ENCODE results near the gene PDE4D.

PDE4D gene

DNA sequence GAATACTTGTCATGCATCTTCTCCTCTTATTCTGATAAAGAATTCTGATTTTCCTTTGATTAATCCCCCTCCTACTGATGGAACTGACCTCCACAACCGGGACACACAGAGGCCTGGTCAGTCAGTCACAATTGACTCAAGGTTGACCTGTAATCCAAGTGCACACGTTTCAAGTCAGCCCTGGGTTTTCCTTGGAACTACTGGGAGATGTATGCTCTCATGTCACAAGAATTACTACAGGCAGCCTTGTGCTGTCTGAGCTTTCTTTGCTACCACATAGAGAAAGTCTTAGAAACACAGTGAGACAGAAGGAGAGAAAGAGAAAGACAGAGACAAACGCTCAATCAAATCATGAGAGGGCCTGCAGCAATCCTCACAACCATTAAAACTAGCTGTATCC is 345.8 kb downstream of the PDE4D start:
- H4K20me1 ChIP-seq (ENCODE audit: insufficient read depth, low read length), result no peaks in the 10 kb centered on the region
- no peaks in the 10 kb centered on the region for H3K9me3 ChIP-seq (replicated peaks; ENCODE audit: insufficient read depth, low read length)
- TF ChIP-seq, protein P1, sequence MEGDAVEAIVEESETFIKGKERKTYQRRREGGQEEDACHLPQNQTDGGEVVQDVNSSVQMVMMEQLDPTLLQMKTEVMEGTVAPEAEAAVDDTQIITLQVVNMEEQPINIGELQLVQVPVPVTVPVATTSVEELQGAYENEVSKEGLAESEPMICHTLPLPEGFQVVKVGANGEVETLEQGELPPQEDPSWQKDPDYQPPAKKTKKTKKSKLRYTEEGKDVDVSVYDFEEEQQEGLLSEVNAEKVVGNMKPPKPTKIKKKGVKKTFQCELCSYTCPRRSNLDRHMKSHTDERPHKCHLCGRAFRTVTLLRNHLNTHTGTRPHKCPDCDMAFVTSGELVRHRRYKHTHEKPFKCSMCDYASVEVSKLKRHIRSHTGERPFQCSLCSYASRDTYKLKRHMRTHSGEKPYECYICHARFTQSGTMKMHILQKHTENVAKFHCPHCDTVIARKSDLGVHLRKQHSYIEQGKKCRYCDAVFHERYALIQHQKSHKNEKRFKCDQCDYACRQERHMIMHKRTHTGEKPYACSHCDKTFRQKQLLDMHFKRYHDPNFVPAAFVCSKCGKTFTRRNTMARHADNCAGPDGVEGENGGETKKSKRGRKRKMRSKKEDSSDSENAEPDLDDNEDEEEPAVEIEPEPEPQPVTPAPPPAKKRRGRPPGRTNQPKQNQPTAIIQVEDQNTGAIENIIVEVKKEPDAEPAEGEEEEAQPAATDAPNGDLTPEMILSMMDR (IDR thresholded peaks at IDR 0.05; ENCODE audit: low read length), result no peak
- TF ChIP-seq EZH2 (optimal IDR thresholded peaks at IDR 0.05; ENCODE audit: low read depth, low read length) (no peak), EZH2phosphoT487 (IDR thresholded peaks at IDR 0.05; ENCODE audit: low read length) (no peak)
- H3K36me3 ChIP-seq (replicated peaks; ENCODE audit: insufficient read depth, low read length), result no peaks in the 10 kb centered on the region
- no peaks in the 10 kb centered on the region for H3K4me1 ChIP-seq (ENCODE audit: low read length)
- no peak overlapping the region for H2AFZ ChIP-seq (ENCODE audit: low read length)
- no peaks in the 10 kb centered on the region for H3F3A ChIP-seq (ENCODE audit: insufficient read depth, low read length)
- H3K4me3 ChIP-seq (ENCODE audit: low read length), result no peak overlapping the region
- H3K4me2 ChIP-seq (ENCODE audit: low read depth, low read length), result no peak overlapping the region
- no peaks in the 10 kb centered on the region for H3K9me2 ChIP-seq (replicated peaks; ENCODE audit: insufficient read depth, low read length)
- no peak overlapping the region for H3K27ac ChIP-seq (ENCODE audit: low read length)
- H3K9ac ChIP-seq (ENCODE audit: low read length), result no peak overlapping the region
- H3K27me3 ChIP-seq (replicated peaks; ENCODE audit: insufficient read depth, low read length), result no peaks in the 10 kb centered on the region
- H3K79me2 ChIP-seq (ENCODE audit: low read length), result no peaks in the 10 kb centered on the region
- no peak for DNase-seq

DNA sequence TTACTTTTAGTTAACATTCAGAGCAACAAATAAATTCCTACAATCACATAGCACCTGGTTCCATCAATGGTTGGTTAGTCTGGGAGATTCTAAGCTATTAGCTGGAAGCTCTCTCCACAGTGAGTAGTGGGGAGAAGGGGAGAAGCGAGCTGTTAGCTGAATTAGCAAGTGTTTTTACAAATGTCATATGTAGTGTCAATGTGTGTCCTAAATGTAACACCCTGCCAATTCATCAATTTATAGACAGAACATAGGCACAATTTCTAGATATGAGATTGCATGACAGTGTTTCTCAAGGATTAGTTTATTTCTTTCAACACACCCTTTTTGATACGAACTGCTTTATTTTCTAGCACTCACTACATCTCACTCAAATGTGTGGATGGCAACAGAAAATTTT is 349.0 kb downstream of the PDE4D start:
- Histone ChIP-seq H3K4me1 (ENCODE audit: low read length) (no peaks in the 10 kb centered on the region), H3K36me3 (replicated peaks; ENCODE audit: insufficient read depth, low read length) (no peaks in the 10 kb centered on the region), H3K4me3 (ENCODE audit: low read length) (no peak overlapping the region), H3K79me2 (ENCODE audit: low read length) (no peaks in the 10 kb centered on the region), H4K20me1 (ENCODE audit: insufficient read depth, low read length) (no peaks in the 10 kb centered on the region), H3K4me2 (ENCODE audit: low read depth, low read length) (no peak overlapping the region), H3K9ac (ENCODE audit: low read length) (no peak overlapping the region), H3F3A (ENCODE audit: insufficient read depth, low read length) (no peaks in the 10 kb centered on the region), H3K27me3 (replicated peaks; ENCODE audit: insufficient read depth, low read length) (no peaks in the 10 kb centered on the region), H2AFZ (ENCODE audit: low read length) (no peak overlapping the region), H3K9me3 (replicated peaks; ENCODE audit: insufficient read depth, low read length) (no peaks in the 10 kb centered on the region), H3K27ac (ENCODE audit: low read length) (no peak overlapping the region), H3K9me2 (replicated peaks; ENCODE audit: insufficient read depth, low read length) (no peaks in the 10 kb centered on the region)
- DNase-seq, result no peak
- TF ChIP-seq EZH2 (optimal IDR thresholded peaks at IDR 0.05; ENCODE audit: low read depth, low read length) (no peak), EZH2phosphoT487 (IDR thresholded peaks at IDR 0.05; ENCODE audit: low read length) (no peak)
- TF ChIP-seq, protein P1 (IDR thresholded peaks at IDR 0.05; ENCODE audit: low read length), result no peak

DNA sequence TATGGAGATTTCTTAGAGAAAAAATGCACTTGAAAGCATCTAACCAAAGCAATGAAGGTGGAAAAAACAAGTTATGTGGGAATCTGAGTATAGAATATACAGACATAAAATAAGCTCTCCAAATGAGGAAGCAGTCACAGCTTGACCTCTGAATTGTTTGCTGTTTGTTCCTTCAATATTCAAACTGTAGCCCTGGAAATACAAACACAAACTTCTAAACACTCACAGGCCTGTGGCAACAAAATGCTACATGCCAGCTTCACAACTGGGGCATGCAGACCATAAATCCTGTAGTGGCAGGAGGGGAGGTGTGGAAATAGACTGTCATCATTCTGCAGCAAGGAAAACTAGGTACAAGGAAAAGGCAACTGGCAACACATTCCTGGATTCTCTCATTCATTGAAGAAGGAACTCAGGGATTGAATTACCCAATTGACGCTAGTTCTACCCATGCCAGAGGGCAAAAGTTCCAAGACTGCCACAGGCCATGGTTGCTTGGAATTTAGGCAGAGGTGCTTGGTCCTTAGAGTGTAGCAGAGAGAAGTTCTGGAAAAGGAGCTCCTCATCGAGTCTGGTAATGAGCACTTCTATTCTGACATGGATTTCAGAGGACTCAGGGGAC is 349.6 kb downstream of the PDE4D start:
- no peaks in the 10 kb centered on the region for H3K27me3 ChIP-seq (replicated peaks; ENCODE audit: insufficient read depth, low read length)
- no peak overlapping the region for H3K4me3 ChIP-seq (ENCODE audit: low read length)
- DNase-seq, result no peak
- no peaks in the 10 kb centered on the region for H4K20me1 ChIP-seq (ENCODE audit: insufficient read depth, low read length)
- no peaks in the 10 kb centered on the region for H3K36me3 ChIP-seq (replicated peaks; ENCODE audit: insufficient read depth, low read length)
- H2AFZ ChIP-seq (ENCODE audit: low read length), result no peak overlapping the region
- no peaks in the 10 kb centered on the region for H3K4me1 ChIP-seq (ENCODE audit: low read length)
- H3K4me2 ChIP-seq (ENCODE audit: low read depth, low read length), result no peak overlapping the region
- no peaks in the 10 kb centered on the region for H3K79me2 ChIP-seq (ENCODE audit: low read length)
- H3F3A ChIP-seq (ENCODE audit: insufficient read depth, low read length), result no peaks in the 10 kb centered on the region
- no peak overlapping the region for H3K9ac ChIP-seq (ENCODE audit: low read length)
- TF ChIP-seq, protein P1 (IDR thresholded peaks at IDR 0.05; ENCODE audit: low read length), result no peak
- TF ChIP-seq EZH2 (optimal IDR thresholded peaks at IDR 0.05; ENCODE audit: low read depth, low read length) (no peak), EZH2phosphoT487 (IDR thresholded peaks at IDR 0.05; ENCODE audit: low read length) (no peak)
- no peak overlapping the region for H3K27ac ChIP-seq (ENCODE audit: low read length)
- no peaks in the 10 kb centered on the region for H3K9me2 ChIP-seq (replicated peaks; ENCODE audit: insufficient read depth, low read length)
- no peaks in the 10 kb centered on the region for H3K9me3 ChIP-seq (replicated peaks; ENCODE audit: insufficient read depth, low read length)

Data from MM.1S (cell line).